ENCODE measurements around the gene ATN1.
A peak's percentile ranks its signal among the peaks of the same experiment; 100 is the strongest.

The ATN1 gene

GRCh38 chr12:6944381-6945186 is 16.8 kb downstream of the ATN1 start (continued):
- TF ChIP-seq CTCF (tag by site-specific recombination; IDR thresholded peaks at IDR 0.05), result peak; percentile 99
- peak; percentile 76 for TF ChIP-seq ZNF394 (tag by site-specific recombination; IDR thresholded peaks at IDR 0.05; ENCODE audit: borderline replicate concordance)
- no peak for TF ChIP-seq ZNF302 (tag by site-specific recombination; IDR thresholded peaks at IDR 0.05; ENCODE audit: low read depth)
- no peak for TF ChIP-seq ZBTB49 (tag by site-specific recombination; IDR thresholded peaks at IDR 0.05; ENCODE audit: low read depth)
- no peak for TF ChIP-seq ZSCAN4 (tag by site-specific recombination; IDR thresholded peaks at IDR 0.05)
- TF ChIP-seq ATF2 (tag by site-specific recombination; IDR thresholded peaks at IDR 0.05; ENCODE audit: low read depth), result no peak
- no peak for TF ChIP-seq ZNF354C (tag by site-specific recombination; IDR thresholded peaks at IDR 0.05; ENCODE audit: borderline replicate concordance, low read depth)
- no peak for TF ChIP-seq ZNF211 (tag by site-specific recombination; IDR thresholded peaks at IDR 0.05; ENCODE audit: low read depth)
- no peak for TF ChIP-seq ZNF449 (tag by site-specific recombination; IDR thresholded peaks at IDR 0.05)
- peak; percentile 79 for TF ChIP-seq GLIS2 (tag by site-specific recombination; IDR thresholded peaks at IDR 0.05)
- TF ChIP-seq BCL6B (tag by site-specific recombination; IDR thresholded peaks at IDR 0.05), result no peak
- TF ChIP-seq ZFHX2 (tag by site-specific recombination; conservative IDR thresholded peaks at IDR 0.05), result peak; percentile 45
- no peak for TF ChIP-seq ZNF561 (tag by site-specific recombination; IDR thresholded peaks at IDR 0.05; ENCODE audit: borderline replicate concordance)
- no peak; the same call in 1 of the 2 replicates for TF ChIP-seq ZNF768 (tag by site-specific recombination; IDR thresholded peaks at IDR 0.05)
- TF ChIP-seq PRDM4 (tag by site-specific recombination; IDR thresholded peaks at IDR 0.05), result no peak
- TF ChIP-seq ZNF571 (tag by site-specific recombination; IDR thresholded peaks at IDR 0.05), result no peak
- TF ChIP-seq ZNF19 (tag by site-specific recombination; IDR thresholded peaks at IDR 0.05; ENCODE audit: low read depth), result no peak
- TF ChIP-seq ZNF776 (tag by site-specific recombination; IDR thresholded peaks at IDR 0.05; ENCODE audit: borderline replicate concordance), result no peak; the same call in 1 of the 2 replicates
- TF ChIP-seq ZNF112 (tag by site-specific recombination; IDR thresholded peaks at IDR 0.05), result no peak
- no peak for TF ChIP-seq ZNF596 (tag by site-specific recombination; IDR thresholded peaks at IDR 0.05)
- peak; percentile 69 for TF ChIP-seq ZBTB26 (tag by site-specific recombination; optimal IDR thresholded peaks at IDR 0.05)
- TF ChIP-seq ZBTB48 (tag by site-specific recombination; IDR thresholded peaks at IDR 0.05), result peak; percentile 98
- no peak for TF ChIP-seq ZNF48 (tag by site-specific recombination; IDR thresholded peaks at IDR 0.05)
